Thyroid gland (tissue), 4 donors: ENCODE results near the gene PRAMEF5.
"Not testable (repeated sequence)": the region's sequence is repeated elsewhere in the genome, so short reads cannot be mapped to it uniquely, and the experiment has no call there.

Source experiments
- CTCF ChIP-seq, 6 experiments: fragments of 200-600 bp in 3 of 6; fragments of 450-650 bp in 3 of 6; sonication (generic) in 3 of 6; IDR thresholded peaks; one replicate each; pipeline ENCODE4 v1.5.1; 2016 to 2019; ENCODE audit warnings: antibody characterized with exemption in 6 of 6, mild to moderate bottlenecking in 2 of 6, inconsistent platforms in 1 of 6, moderate library complexity in 1 of 6
- POLR2A ChIP-seq, 2 donors: fragments of 450-650 bp; IDR thresholded peaks; one replicate each; pipeline ENCODE4 v1.6.1; 2017; ENCODE audit warnings: antibody characterized with exemption in 2 of 2, mild to moderate bottlenecking in 2 of 2, moderate library complexity in 1 of 2

GRCh38 chr1:13230096-13230495, 23.9 kb upstream of the PRAMEF5 start:
- not testable (repeated sequence) for TF ChIP-seq CTCF, POLR2A (IDR thresholded peaks at IDR 0.05)
